ENCODE results near the gene SLX9.

The SLX9 gene

DNA sequence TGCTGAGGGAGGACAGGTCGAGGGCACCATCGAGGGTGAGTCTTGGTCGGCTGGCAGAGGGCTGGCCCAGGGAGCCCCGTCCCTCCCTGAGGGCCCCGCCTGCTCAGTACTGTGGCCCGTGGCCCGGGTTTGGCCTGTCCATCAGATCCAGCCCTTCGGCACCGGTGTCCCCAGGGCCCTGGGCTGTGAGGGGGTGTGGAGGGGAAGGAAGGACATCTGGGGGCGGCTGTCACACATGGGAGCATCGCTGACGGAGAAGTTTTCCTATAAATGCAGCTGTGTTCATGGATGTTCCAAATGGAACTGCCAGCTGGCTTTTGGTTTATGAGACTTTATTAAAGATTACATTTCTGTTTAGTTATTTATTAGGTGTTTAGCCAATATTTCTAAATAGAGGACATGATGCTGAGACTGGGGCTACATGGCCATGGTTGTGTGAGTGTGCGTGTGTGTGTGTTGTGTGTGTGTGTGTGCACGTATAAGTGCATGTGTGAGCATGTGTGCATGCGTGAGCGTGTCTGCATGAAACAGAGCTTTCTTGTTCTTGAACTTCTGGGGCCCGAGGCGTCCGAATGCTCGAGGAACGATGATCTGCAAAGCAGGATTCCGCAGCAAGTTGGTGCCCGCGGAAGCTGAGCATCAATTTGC lies 54.3 kb downstream of the SLX9 start:
- DNase-seq, result no peak

DNA sequence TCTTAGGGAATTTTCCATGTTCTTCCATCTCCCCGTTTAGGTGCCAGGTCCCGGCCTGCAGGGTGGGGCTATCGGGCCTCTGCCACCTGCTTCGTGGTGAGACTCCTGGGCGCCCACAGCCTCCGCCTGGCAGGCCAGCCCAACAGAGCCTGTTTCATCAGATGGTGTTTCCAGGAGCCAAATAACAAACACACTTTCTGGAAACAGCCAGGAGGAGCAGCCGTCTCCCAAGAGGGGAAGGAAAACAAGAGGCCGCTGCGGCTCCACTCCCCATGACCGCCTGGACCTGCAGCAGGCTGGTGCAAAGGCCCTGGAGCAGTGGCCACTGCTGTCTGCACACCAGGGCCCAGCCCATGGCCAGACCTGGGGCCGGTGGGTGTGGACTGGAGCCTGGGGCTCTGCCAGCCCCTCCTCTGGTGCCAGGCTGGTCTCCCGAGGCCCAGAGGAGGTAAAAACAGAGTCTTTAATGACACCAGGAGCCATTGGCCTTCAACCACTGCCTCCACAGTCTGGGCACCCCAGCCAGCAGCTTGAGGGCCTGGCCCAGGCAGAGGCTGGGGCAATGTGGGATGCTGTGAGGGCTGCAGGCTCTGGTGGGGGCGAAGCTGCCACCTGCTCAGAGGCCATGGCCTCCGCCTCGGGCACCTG lies 55.0 kb downstream of the SLX9 start:
- DNase-seq, result no peak

DNA sequence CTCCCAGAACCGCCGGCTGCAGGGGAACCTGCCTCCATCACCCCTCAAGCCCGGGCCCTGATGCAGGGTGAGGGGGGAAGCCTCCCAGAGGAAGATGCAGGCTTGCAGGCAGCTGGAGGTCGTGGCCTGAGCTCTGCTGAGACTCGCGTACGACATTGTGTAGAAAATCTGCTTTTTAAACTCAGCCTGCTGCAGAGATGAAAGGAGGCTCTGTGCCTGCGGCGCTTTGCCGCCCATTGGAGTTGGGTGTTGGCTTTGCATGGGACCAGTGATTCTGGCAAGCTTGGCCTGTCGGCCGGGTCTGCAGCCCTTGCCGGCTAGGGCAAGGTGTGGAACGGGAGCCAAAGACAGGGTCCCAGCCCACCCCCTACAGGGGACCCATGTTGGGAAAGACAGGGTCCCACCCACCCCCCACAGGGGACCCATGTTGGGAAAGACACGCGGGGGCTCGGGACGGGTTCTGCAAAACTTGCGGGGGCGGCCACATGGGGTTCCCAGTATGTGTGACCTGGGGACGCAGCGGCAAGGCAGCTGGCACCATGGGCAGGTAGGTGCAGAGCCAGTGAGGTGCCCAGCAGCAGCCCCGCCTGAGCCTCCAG lies 55.6 kb downstream of the SLX9 start:
- DNase-seq, result no peak

DNA sequence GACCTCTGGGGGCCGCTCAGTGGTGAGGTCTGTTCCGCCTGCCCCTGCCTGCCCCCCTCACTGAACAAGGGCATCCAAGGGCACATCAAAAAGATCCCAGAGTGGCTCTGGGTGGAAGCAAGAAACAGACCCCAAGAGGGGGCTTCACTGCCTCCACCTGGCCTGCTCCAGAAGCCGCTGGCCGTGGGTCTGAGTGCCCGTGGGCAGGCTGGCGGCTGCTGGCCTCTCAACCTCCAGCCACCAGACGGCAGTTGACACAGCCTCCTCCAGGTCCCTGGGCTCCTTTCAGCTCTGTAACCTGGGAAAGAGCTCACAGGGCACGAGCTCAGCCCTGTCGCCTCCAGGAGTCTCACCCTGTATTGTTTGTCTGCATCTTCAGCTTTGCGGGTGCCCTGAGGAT lies 56.3 kb downstream of the SLX9 start:
- DNase-seq, result no peak

DNA sequence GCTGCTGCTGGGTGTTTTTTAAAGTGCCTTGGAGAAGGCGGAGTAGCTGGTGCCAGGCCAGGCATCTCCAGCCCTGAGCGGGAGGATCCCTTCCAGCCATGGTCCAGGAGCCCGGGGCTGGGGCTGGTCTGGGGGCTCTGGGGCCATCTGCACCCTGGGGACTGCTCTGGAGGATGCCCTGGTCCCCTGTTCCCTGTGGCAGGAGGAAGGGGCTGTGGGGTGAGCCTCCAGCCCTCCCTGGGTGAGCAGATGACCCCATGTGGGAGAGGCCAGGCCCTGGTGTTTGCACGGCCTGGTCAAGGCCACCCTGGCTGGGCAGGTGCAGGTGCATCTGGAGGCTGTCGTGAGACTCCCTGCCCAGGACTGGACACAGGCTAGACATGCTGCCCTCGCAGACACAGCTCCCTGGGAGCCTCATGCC lies 56.7 kb downstream of the SLX9 start:
- DNase-seq, result no peak

DNA sequence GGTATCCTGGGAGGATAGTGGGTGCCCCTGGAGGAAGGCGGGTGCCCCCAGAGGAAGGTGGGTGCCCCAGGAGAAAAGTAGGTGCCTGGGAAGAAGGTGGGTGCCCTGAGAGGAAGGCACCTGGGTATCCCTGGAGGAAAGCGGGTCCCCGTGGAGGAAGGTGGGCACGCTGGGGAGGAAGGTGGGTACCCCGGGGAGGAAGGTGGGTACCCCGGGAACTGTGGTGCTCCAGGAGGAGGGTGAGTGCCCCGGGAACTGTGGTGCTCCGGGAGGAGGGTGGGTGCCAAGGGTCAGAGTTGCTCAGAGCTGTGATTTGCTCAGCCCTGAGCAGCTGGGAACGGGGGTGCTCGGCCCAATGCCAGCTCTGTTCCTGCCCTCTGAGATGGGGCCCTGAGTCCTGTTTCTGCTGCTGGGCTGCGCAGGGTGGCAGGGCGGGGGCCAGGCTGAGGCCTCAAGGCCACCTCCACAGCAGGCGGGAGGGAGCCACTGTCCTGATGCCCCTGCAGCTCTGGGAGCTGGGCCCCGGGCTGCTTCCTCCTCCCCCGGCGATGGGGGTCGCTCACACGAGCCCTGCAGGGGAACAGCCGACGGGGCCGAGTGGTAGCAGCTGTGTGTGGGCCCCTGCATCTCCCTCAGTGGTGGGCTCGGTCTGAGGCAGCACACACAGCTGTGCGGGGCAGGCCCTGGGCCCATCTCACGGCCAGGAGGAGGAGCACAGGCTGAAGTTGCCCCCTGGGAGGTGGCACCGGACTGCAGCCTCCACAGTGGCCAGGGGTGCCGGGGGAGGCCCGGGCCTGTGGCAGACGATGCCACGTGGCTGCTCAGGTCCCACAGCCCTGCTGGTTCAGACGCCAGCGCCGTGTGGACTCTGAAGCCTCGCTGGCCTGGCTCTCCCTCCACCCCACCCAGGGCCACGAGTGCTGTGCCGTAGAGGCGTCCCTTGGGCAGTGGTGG lies 57.4 kb downstream of the SLX9 start:
- DNase-seq, result no peak

DNA sequence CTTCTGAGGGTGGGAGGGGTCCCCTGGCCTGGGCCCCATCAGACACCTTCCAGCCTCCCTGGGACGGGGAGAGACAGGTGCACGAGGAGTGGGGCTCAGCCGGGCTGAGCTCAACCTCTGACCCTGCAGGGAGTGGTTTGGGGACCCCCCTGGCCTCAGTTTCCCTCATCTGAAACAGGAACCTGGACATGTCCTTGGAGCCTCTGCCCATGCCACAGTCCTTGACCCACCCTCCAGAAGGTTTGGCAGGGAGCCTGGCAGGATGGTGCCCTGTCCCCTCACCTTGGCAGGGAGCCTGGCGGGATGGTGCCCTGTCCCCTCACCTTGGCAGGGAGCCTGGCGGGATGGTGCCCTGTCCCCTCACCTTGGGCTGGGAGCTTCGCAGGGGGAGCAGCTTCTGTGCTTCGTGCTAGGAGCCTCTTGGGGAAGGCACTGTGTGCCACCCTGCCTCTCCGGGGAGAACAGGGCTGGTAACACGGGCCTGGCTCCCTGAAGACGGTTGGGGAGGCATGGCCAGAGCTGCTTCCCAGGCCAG lies 58.3 kb downstream of the SLX9 start:
- no peak for DNase-seq

DNA sequence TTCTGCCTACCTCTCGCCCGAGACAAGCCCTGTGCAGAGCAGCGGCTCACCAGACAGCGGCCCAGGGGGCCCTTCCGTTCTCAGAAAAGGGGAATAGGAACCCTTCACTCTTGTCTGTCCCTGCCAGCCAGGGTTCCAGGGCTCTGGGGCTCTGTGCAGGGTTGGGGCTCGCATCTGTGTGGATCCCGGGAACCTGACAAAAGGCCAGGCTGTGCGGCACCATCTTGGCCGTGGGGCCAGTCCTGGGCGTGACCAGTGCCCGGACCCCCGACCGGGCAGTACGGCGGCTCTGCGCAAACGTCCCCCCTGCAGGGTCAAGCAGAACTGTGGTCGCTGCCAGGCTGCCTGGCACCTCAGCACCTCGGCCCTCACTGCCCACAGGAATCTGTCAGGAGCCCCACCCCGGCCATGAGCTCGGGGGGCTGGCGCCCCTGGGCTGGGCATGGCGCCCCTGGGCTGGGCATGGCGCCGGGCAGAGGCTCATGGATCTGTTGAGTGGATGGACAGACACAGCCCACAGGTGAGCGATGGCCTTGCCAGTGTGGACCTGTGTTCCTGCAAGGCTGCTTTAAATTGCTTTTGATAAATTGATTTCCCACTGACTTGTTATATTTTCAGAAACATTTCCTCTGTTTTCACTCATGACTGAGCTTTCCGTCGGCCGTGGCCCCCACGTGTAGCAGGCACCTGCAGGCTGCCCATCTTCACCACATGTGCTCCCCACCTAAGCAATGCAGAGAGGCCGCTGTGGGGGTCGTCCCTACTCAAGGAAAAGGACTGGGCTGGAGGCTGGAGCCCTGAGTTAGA lies 59.0 kb downstream of the SLX9 start:
- DNase-seq, result no peak

DNA sequence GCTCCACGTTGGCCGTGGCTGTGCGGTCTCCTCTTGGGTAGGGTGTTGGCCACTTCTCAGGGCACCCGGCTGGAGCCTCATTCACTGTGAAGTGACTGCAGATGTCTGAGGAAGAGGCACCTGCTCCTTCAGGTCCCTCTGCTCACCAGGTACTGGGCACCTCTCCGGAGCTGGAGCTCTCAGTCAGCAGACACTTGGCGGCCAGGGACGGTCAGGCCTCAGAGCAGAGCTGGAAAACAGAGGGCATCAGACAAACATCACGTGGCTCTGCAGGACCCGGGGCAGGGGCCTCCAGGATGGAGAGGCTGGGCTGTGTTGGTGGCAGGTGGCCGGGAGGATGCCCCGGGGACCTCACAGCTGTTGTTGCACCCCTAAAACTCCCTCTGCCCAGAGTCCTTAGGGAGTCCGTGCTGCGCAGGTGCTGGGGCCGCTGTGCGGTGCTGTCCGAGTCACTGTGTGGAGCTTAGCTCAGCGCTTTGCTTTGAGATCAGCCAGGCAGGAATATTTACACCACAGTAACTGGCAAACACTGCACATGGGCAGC lies 59.7 kb downstream of the SLX9 start:
- no peak for DNase-seq

DNA sequence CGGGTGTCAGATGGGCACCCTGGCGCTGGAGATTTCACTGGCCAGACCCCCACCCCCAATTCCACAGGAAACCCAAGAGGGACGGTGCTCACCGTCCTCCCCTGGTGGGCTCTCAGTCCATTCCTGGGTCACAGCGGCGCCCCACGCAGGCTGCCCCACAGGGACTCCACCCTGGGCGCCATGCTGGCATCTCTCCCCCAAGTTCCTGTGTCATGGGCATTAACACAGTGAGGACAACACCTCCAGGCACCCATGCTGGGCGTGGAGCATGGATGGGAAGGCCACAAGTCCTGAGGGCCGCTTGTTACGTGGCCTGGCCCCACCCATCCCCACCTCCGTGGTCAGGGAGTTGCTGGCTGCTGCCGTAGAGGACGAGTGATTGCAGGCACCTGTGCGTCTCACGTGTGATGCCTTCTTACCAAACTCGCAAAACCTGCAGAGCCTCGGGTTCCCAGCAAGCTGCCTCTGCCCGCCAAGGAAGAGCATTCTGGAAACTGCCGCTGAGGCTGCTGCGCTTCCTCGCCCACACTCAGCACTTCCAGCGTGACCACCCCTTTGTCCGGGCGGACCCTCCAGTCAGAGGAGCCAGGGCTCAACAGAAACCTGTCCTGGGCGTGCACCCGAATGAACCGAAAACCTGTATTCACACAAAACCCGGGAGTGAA lies 60.3 kb downstream of the SLX9 start:
- no peak for DNase-seq

DNA sequence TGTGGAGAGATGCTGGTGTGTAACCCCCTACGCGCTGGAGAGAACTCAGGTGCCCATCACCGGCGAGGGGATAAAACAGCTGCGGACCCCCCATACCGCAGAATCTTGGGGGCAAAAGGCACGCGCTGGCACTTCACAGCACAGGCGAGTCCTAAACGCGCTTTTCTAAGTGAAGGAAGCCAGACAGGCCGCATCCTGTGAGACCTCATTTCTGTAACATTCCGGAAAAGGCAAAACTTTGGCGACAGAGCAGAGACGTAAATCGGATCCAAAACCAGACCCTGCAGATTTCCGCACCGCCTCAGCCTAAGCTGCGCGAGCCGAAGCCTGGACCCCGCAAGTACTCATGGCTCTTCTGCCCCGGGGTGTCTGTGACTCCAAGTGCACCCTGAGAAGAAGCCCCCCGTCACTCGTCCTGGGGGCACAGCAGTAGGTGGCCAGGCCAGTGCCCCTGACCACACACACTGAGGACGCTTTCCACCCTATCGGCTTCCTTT lies 60.9 kb downstream of the SLX9 start:
- no peak for DNase-seq

DNA sequence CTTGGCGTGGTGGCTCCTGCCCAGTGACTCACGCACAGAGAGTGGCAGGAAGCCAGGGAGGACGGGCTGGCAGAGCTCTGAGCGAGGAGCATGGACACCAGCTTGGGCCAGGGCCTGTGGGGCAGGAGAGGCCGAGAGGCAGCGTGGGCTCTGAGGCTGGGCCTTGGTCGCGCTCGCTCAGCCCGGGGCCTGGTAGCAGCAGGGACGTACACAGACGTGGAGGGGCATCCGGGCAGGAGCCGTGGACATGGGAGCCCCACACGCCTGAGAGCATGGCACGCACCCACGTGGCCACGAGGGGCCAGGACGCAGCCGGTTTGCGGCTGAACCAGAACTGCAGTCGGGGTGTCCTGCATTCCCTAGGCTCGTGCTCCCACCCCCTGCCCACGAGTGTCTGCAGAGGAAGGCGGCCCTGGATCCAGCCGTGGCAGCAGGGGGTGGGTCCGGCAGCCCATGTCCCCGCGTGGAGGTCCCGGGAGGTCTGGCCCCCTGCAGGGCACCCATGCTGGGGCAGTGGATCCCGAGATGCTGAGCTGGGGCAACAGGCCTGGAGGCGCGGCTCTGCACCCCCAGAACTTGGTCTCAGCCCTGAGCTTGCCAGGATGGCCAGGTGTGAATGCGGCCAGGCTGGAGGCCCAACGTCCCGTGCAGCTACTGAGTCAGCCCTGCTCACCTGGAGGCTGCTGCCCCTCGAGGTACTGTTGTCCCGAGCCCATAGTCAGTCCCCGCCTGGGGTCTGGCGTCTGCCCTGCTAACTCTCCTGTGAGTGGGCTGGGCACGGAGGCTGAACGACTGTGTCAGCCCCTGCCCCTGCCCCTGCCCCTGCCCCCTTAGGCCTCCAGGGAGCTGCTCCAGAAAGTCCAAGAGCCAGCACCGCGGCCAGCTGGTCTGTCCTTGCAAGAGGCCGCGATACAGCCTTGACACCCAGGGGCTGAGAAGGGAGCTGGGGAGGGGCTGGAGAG lies 61.6 kb downstream of the SLX9 start:
- no peak for DNase-seq

DNA sequence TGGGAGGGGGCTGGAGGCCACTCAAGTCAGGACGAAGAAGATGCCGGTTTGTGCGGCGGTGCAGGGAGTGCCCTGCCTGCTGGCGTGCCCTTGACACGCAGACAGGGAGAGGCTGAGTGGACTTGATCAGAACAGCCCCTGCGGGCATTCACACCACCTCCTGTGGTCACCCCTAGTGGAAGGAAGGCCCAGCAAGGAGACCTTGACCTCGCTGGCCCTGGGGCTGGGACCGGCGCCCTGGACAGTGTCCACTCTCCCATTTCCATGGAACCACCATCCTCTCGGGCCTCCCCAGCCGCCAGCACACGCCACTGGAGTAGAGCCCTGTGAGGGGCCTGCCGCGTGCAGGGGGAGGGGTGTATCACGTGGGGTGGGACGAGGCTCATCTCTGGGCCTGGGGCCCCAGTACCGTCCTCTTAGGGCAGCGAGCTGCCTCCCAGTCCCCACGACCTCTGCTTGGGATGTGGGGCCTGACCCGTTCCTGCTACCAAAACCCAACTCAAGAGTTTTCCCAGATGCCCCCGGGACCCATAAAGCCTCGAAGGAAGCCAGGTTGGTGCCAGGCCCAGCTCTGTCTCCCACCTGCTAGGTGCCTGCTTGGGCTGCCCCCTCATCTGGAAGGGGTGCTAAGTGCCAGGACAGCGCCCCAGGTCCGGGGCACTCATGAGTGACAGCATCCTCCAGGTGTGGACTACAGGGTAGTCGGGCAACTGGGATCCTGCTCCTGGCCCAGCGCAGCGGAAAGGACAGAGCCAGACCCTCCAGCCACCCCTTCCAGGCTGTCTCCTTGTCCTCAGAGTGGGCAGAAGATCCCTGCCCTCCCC lies 62.8 kb downstream of the SLX9 start:
- no peak for DNase-seq

DNA sequence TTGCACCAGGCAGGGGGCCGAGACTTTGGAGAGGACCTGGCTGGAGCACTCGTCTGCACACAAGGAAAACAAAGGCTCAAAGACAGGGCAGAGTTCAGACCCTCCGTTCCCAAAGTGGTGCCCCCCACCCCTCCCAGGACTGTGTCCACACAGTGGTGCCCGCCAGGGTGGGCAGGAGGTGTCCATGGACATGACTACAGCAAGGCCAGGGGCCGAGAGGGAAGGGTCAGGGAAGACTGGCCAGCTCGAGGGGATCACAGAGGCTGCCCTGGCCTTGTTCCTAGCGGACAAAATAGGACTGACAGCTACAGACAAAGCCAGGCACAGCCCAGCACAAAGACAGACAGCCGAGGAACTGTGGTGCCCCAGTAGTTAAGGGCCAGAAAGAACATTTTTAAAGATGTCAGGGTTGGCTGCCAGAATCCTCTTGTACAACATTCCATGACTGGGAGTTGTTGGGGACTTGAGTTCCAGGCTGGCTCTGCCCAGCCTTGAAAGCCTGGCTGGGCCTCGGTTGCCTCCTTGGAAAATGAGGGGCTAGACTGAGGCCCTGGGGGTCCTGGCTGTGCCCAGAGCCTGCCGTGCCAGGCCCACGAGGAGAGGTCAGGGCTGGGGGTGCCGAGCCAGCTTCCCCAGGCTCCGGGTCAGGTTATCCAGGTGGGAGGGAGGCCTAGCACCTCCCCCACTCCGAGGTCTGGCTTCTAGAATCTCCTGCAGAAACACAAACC lies 63.7 kb downstream of the SLX9 start:
- no peak for DNase-seq

DNA sequence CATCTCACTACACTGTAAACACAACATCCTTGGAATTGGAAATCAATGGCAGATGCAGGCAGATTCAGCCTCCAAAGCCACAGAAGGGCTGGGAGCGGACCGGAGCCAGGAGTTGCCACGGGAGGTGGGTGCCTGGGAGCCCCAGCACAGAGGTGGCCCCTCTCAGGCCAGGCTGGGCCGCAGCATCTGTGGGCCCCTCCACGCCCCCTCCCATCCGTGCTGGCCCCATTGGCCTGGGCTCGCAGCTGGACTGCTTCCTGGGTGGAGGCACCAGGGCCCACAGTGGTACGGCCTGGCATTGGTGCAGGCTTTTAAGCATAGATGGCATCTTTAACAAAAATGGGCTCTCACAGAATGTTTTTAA lies 64.2 kb downstream of the SLX9 start:
- DNase-seq, result no peak

DNA sequence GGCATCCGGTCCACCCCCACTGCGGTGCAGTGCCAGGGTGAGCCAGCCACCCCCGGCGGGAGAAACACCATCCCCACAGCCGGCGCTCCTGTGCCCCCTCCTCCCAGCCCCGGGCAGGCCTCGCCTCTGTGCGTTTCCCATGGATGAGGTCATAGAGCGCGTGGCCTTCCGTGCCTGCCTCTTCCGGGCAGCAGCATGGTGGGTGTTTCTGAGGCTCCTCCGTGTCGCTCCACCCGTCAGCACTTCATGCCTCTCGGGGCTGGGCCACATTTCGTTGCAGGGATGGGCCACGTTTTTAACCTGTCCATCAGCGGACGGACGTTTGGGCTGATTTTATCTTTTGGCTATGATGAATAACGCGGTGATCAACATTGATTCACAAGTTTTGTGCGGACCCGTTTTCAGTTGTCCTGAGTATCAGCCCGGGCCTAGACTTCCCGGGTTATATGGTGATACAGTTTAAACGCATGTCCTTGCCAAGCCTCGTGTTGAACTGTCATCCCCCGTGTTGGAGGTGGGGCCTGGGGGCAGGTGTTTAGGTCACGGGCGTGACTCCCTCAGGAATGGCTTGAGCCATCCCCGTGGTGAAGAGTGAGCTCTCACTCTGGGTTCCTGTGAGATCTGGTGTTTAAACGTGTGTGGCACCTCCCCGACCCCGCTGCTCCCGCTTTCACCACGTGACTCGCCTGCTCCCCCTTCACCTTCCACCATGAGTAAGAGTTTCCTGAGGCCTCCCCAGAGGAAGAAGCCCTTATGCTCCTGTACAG lies 64.8 kb downstream of the SLX9 start:
- no peak for DNase-seq

DNA sequence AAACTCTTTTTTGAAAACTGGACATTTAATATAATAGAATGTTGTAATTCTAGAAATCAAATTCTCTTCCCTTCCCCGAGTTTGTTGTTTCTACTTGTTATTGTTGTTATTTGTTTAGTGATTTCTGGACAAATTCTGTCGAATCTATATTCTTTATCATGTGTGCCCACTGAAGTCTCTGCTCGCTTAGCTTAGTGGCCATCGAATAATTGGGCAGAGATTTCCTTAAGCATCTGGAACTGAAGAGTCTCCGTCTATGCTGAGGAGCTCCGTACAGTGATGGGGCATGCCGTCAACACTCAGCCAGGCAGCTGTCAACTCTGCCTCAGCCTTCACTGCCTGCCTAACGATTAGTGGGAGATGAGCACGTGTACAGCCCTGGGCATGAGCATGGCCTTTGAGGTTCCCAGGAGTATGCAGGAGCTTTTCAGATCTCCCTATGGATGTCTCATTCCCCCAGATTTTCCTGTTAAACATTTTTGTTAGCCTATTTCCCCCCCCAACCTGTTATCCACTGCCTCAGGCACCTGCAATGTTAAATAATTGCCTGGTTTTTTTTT lies 66.8 kb downstream of the SLX9 start:
- no peak for DNase-seq
